A549 (cell line): ENCODE data around the gene ANKFY1. TPM values are rescaled to one million over a fixed set of nuclear protein-coding genes. Genes with fewer than 3 reads are reported as not detected.

Experiments
- ATAC-seq, 2 experiments: fragments of 200-7000 bp in 1 of 2; fragments of >200 bp in 1 of 2; cut with Nextera tagmentation in 1 of 2; cut with Tn5 transposase in 1 of 2; 3 replicates each; pipeline versions ENCODE4 v1.8.0 to v1.9.1; 2018 to 2020; ENCODE audit warnings: mild to moderate bottlenecking in 1 of 2, moderate library complexity in 1 of 2
- CTCF ChIA-PET: fragments of 300-600 bp; sonication (Branson Sonifier 250); formaldehyde crosslinking; extraction: SDS; loops from one replicate; lab custom pipeline; 2021; ENCODE audit warnings: antibody characterized with exemption, inconsistent platforms; lab: Yijun Ruan, JAX
- POLR2A ChIA-PET: fragments of 350-600 bp; formaldehyde crosslinking; extraction: SDS; loops from one replicate; lab custom pipeline; 2021; ENCODE audit warnings: antibody characterized with exemption, inconsistent platforms; lab: Yijun Ruan, JAX
- DNase-seq, 2 experiments: peaks; one replicate each; pipeline versions ENCODE4 v3.0.0 to v3.0.0-alpha.2; 2011 to 2016; ENCODE audit warnings: low read depth in 1 of 2, low spot score in 1 of 2
- FAIRE-seq: peaks from 2 replicates; lab custom pipeline; 2011; peaks lifted over from hg19 to GRCh38; lab: Jason Lieb, UNC
- H3K27ac ChIP-seq, 2 experiments: fragments of >200 bp; sonication (Bioruptor Twin); formaldehyde crosslinking; 3 replicates each; pipeline ENCODE4 v1.5.1; 2016 to 2017
- H3K4me1 ChIP-seq: fragments of >200 bp; sonication (Bioruptor Twin); formaldehyde crosslinking; 3 replicates; pipeline ENCODE4 v1.6.1; 2016
- H3K4me2 ChIP-seq: fragments of >200 bp; sonication (Bioruptor Twin); formaldehyde crosslinking; 3 replicates; pipeline ENCODE4 v1.6.1; 2016
- H3K4me3 ChIP-seq: fragments of >200 bp; sonication (Bioruptor Twin); formaldehyde crosslinking; 3 replicates; pipeline ENCODE4 v1.5.1; 2016
- H3K9me3 ChIP-seq: fragments of >200 bp; sonication (Bioruptor Twin); formaldehyde crosslinking; 3 replicates; pipeline ENCODE4 v1.6.1; 2016
- BCL3 ChIP-seq: fragments of >200 bp; sonication (Bioruptor Twin); formaldehyde crosslinking; IDR thresholded peaks from 3 replicates; pipeline ENCODE4 v1.6.1; 2016
- CBX2 ChIP-seq: fragments of 200-600 bp; sonication (generic); IDR thresholded peaks from 2 replicates; pipeline ENCODE4 v1.6.1; 2016; ENCODE audit warnings: low read depth, mild to moderate bottlenecking, borderline replicate concordance
- CTCF ChIP-seq: fragments of >200 bp; sonication (Bioruptor Twin); formaldehyde crosslinking; IDR thresholded peaks from 3 replicates; pipeline ENCODE4 v1.5.1; 2016
- EHMT2 ChIP-seq: fragments of 200-600 bp; sonication (generic); IDR thresholded peaks from 2 replicates; pipeline ENCODE4 v1.6.1; 2016; ENCODE audit warnings: antibody characterized with exemption, low read depth, mild to moderate bottlenecking, moderate library complexity
- ELK1 ChIP-seq: fragments of 150-350 bp; IDR thresholded peaks from 2 replicates; pipeline ENCODE4 v1.6.1; 2014; ENCODE audit warnings: low read depth, mild to moderate bottlenecking, low read length
- ESRRA ChIP-seq: fragments of 150-350 bp; IDR thresholded peaks from 2 replicates; pipeline ENCODE4 v1.6.1; 2014; ENCODE audit warnings: mild to moderate bottlenecking, low read length, borderline replicate concordance
- FOXS1 ChIP-seq: fragments of 250-450 bp; sonication (Bioruptor Pico); IDR thresholded peaks from 2 replicates; pipeline ENCODE4 v1.5.0; 2020; ENCODE audit warnings: mild to moderate bottlenecking, moderate library complexity
- GATA3 ChIP-seq: IDR thresholded peaks from 2 replicates; pipeline ENCODE4 v1.6.1; 2012; ENCODE audit warnings: borderline replicate concordance
- HEYL ChIP-seq: fragments of 250-450 bp; sonication (Bioruptor Pico); IDR thresholded peaks from 2 replicates; pipeline ENCODE4 v1.8.0; 2021; ENCODE audit warnings: mild to moderate bottlenecking, moderate library complexity
- HOXA7 ChIP-seq: fragments of 250-450 bp; sonication (Bioruptor Pico); IDR thresholded peaks from 2 replicates; pipeline ENCODE4 v1.5.0; 2020; ENCODE audit warnings: mild to moderate bottlenecking, moderate library complexity
- HOXB5 ChIP-seq: fragments of 250-450 bp; sonication (Bioruptor Pico); IDR thresholded peaks from 2 replicates; pipeline ENCODE4 v1.5.0; 2020; ENCODE audit warnings: mild to moderate bottlenecking, moderate library complexity
- MAFK ChIP-seq: fragments of 450-650 bp; IDR thresholded peaks from 2 replicates; pipeline ENCODE4 v1.6.1; 2014; ENCODE audit not compliant: partially characterized antibody
- MYC ChIP-seq: IDR thresholded peaks from 2 replicates; pipeline ENCODE4 v1.6.1; 2012; ENCODE audit warnings: mild to moderate bottlenecking, inconsistent platforms, low read length, improper control_type of control experiment, borderline replicate concordance
- NFE2L2 ChIP-seq: fragments of 150-350 bp; conservative IDR thresholded peaks from 2 replicates; pipeline ENCODE4 v1.6.1; 2014; ENCODE audit warnings: low read length
- POLR2AphosphoS2 ChIP-seq: conservative IDR thresholded peaks from 2 replicates; pipeline ENCODE4 v1.6.1; 2012; ENCODE audit warnings: low read length, improper control_type of control experiment, inconsistent platforms
- RFX5 ChIP-seq: fragments of 450-650 bp; IDR thresholded peaks from 2 replicates; pipeline ENCODE4 v1.7.1; 2014; ENCODE audit warnings: antibody characterized with exemption, mild to moderate bottlenecking, moderate library complexity
- SREBF2 ChIP-seq: fragments of 450-650 bp; IDR thresholded peaks from 2 replicates; pipeline ENCODE4 v1.6.1; 2014; ENCODE audit warnings: mild to moderate bottlenecking, moderate library complexity
- WGBS: methylation state at CpG from one replicate; pipeline ENCODE4 v1.1.6; 2017; ENCODE audit errors: missing lambda C conversion rate; 5-methylcytosine and 5-hydroxymethylcytosine counted together
- polyA plus RNA-seq, 4 experiments: library from polyadenylated mRNA; depleted of rRNA in 3 of 4; stranded (reverse); fragments of >200 nt; fragmentation: RNase III in 1 of 4; extraction: RNeasy Plus Mini Kit Qiagen cat#74134 plus additional on column Dnase treatment in 1 of 4; gene quantifications; 2 replicates in 3 of 4; 3 replicates in 1 of 4; pipeline ENCODE4 v1.2.3, GENCODE V29; 2011 to 2017

Gene ANKFY1
- polyA plus RNA-seq, 2 of the 4 experiments (the other 2 are of a cell fraction), result 28.5 to 51.7 TPM

- no peak overlapping the region for H3K27ac ChIP-seq
- no peak overlapping the region for H3K4me3 ChIP-seq
- no peak for DNase-seq
- H3K4me1 ChIP-seq, result no peaks in the 10 kb centered on the region
- POLR2A ChIA-PET, result interaction anchor here (6.4 kb wide), 1 partner anchor 9 kb away, joined by 43 read pairs; the partner anchor contains the start of genes CYB5D2 and ZZEF1
- CTCF ChIA-PET, result interaction anchor here (2.5 to 5.9 kb wide), 2 partner anchors 8 to 9 kb away, joined by 9 to 36 read pairs; partner anchors contain the start of genes CYB5D2 and ZZEF1
- H3K4me2 ChIP-seq, result no peak overlapping the region
- no peak for ATAC-seq
- WGBS, result 57% methylated on average over 3 of the region's 3 CpGs
- no peak for TF ChIP-seq POLR2AphosphoS2
- no peak for TF ChIP-seq ESRRA
- no peak for TF ChIP-seq HEYL (CRISPR knock-in tag)
- no peak for TF ChIP-seq SREBF2
- TF ChIP-seq MAFK, result no peak
- no peak for TF ChIP-seq HOXA7 (CRISPR knock-in tag)
- no peak for TF ChIP-seq CBX2
- no peak for TF ChIP-seq ELK1
- no peak for TF ChIP-seq CTCF
- TF ChIP-seq NFE2L2, result no peak
- TF ChIP-seq MYC, result no peak
- no peak for TF ChIP-seq EHMT2
- no peak for FAIRE-seq
- no peaks in the 10 kb centered on the region for H3K9me3 ChIP-seq
Measured at GRCh38 chr17:4152471-4152870, 111.3 kb downstream of the ANKFY1 start.

GRCh38 chr17:4150096-4150495 is 113.7 kb downstream of the ANKFY1 start:
- Histone ChIP-seq H3K4me3 (no peak overlapping the region), H3K4me1 (no peaks in the 10 kb centered on the region), H3K4me2 (no peak overlapping the region), H3K9me3 (no peaks in the 10 kb centered on the region), H3K27ac (no peak overlapping the region)
- 83% methylated on average over 6 of the region's 6 CpGs for WGBS
- DNase-seq (no peak), FAIRE-seq (no peak), ATAC-seq (no peak; a peak in 1 of 6 replicates)
- CTCF ChIA-PET, result interaction anchor here (0.8 to 1.3 kb wide), 5 partner anchors 9 to 99 kb away, joined by 3 to 6 read pairs (median 3); no protein-coding TSS in a partner anchor
- TF ChIP-seq RFX5 (no peak), HOXB5 (CRISPR knock-in tag) (no peak), ELK1 (no peak), NFE2L2 (no peak), FOXS1 (no peak), BCL3 (no peak), GATA3 (no peak)
- POLR2A ChIA-PET, result no interaction called here
